ENCODE results near the gene CRISP3.

CRISP3 gene

DNA sequence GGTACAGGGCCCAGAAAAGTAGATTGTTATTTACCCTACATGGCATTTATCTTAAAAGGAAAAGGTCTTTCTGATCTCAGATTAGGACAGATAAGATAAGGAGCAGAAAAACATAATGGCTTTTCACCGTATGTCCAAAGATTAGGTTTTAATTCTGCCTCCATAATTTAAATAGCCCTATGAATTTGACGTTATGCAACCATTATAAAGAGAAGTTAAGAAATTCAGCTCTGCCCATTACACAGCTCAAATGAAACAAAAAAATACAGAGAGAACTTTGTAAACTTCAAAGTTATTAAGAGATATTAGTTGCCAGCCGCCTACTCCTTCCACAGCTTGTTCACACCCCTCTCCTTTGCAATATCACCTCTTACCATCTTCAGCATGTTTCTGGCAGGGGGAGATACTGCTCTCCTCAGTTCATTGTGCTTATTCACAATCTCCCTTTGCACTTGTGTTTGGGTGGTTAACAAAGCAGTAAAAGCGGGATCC lies 8.1 kb downstream of the CRISP3 start:
- no peak for ATAC-seq (ENCODE audit: insufficient read depth, low read depth)
- H3K9ac ChIP-seq (ENCODE audit: low read depth, low read length): no peak overlapping the region

DNA sequence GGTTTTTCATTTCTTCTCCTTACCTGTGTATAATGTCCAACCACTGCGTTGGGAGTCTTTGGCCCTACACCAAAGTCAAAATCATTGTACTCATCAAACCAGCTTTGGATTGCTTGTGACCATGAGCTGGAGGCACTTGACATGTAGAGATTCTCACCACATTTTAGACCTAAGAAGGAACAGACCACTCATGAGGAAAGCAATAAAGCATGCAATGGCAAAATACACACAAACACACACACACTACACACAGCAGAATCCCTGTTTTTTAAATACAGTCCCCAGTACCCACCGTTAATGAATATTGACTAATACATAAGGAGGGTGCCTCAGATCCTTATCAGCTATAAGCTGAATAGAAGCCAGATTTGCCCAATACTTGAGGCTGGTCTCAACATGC lies 10.5 kb downstream of the CRISP3 start:
- ATAC-seq (ENCODE audit: insufficient read depth, low read depth): no peak
- Histone ChIP-seq H3K79me2 (ENCODE audit: insufficient read depth, low read length) (no peaks in the 10 kb centered on the region), H3K9ac (ENCODE audit: low read depth, low read length) (no peak overlapping the region), H3K36me3 (ENCODE audit: insufficient read depth, low read length) (no peaks in the 10 kb centered on the region), H4K20me1 (ENCODE audit: insufficient read depth, low read length) (no peaks in the 10 kb centered on the region), H3K4me1 (ENCODE audit: insufficient read depth, low read length) (no peaks in the 10 kb centered on the region), H3K27me3 (ENCODE audit: insufficient read depth, low read length, poor library complexity) (no peaks in the 10 kb centered on the region), H3K4me2 (ENCODE audit: insufficient read depth, low read length) (no peak overlapping the region), H3K9me3 (ENCODE audit: insufficient read depth, low read length, severe bottlenecking) (no peaks in the 10 kb centered on the region), H2AFZ (ENCODE audit: low read depth, low read length) (no peak overlapping the region), H3K27ac (ENCODE audit: low read length) (no peak overlapping the region), H3K4me3 (ENCODE audit: low read depth in 1 of 2, low read length in 2 of 2) (no peak overlapping the region)
- no peak for DNase-seq
- no peak for TF ChIP-seq EZH2 (IDR thresholded peaks at IDR 0.05; ENCODE audit: borderline replicate concordance, low read depth, low read length, severe bottlenecking)
- TF ChIP-seq, protein P1, sequence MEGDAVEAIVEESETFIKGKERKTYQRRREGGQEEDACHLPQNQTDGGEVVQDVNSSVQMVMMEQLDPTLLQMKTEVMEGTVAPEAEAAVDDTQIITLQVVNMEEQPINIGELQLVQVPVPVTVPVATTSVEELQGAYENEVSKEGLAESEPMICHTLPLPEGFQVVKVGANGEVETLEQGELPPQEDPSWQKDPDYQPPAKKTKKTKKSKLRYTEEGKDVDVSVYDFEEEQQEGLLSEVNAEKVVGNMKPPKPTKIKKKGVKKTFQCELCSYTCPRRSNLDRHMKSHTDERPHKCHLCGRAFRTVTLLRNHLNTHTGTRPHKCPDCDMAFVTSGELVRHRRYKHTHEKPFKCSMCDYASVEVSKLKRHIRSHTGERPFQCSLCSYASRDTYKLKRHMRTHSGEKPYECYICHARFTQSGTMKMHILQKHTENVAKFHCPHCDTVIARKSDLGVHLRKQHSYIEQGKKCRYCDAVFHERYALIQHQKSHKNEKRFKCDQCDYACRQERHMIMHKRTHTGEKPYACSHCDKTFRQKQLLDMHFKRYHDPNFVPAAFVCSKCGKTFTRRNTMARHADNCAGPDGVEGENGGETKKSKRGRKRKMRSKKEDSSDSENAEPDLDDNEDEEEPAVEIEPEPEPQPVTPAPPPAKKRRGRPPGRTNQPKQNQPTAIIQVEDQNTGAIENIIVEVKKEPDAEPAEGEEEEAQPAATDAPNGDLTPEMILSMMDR (IDR thresholded peaks at IDR 0.05; ENCODE audit: borderline replicate concordance, extremely low read depth, low read length, poor library complexity, severe bottlenecking): no peak

More for the DNA sequence above, 8.1 kb downstream of the CRISP3 start:
- H3K27me3 ChIP-seq (ENCODE audit: insufficient read depth, low read length, poor library complexity): no peaks in the 10 kb centered on the region
- H3K36me3 ChIP-seq (ENCODE audit: insufficient read depth, low read length): no peaks in the 10 kb centered on the region
- no peak for DNase-seq
- TF ChIP-seq, protein P1 (IDR thresholded peaks at IDR 0.05; ENCODE audit: borderline replicate concordance, extremely low read depth, low read length, poor library complexity, severe bottlenecking): no peak
- no peak for TF ChIP-seq EZH2 (IDR thresholded peaks at IDR 0.05; ENCODE audit: borderline replicate concordance, low read depth, low read length, severe bottlenecking)
- no peak overlapping the region for H3K4me2 ChIP-seq (ENCODE audit: insufficient read depth, low read length)
- no peaks in the 10 kb centered on the region for H3K9me3 ChIP-seq (ENCODE audit: insufficient read depth, low read length, severe bottlenecking)
- H2AFZ ChIP-seq (ENCODE audit: low read depth, low read length): no peak overlapping the region
- no peaks in the 10 kb centered on the region for H4K20me1 ChIP-seq (ENCODE audit: insufficient read depth, low read length)
- H3K27ac ChIP-seq (ENCODE audit: low read length): no peak overlapping the region
- H3K4me1 ChIP-seq (ENCODE audit: insufficient read depth, low read length): no peaks in the 10 kb centered on the region
- no peaks in the 10 kb centered on the region for H3K79me2 ChIP-seq (ENCODE audit: insufficient read depth, low read length)
- H3K4me3 ChIP-seq (ENCODE audit: low read depth in 1 of 2, low read length in 2 of 2): no peak overlapping the region

DNA sequence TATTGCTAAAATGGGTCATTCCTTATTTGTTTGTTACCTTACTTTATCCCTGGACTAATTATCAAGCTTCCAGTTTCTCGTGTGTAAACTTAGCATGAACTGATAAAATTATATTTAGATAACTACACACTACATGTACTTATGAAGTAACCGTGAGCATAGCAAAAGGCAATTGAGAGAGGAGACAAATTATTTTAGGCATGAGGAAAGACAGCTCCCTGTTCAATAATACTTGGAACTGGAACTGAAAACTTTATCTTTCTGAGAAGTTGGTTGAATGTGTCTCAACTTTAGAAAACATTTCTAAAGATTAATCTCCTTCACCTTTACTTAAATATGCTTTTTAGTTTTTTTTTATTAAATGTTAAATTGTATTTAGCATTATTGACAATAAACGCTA lies 11.4 kb downstream of the CRISP3 start:
- no peaks in the 10 kb centered on the region for H4K20me1 ChIP-seq (ENCODE audit: insufficient read depth, low read length)
- no peak for ATAC-seq (ENCODE audit: insufficient read depth, low read depth)

More for the DNA sequence above, 11.4 kb downstream of the CRISP3 start:
- no peaks in the 10 kb centered on the region for H3K79me2 ChIP-seq (ENCODE audit: insufficient read depth, low read length)
- no peaks in the 10 kb centered on the region for H3K27me3 ChIP-seq (ENCODE audit: insufficient read depth, low read length, poor library complexity)
- H3K4me1 ChIP-seq (ENCODE audit: insufficient read depth, low read length): no peaks in the 10 kb centered on the region
- no peak overlapping the region for H3K27ac ChIP-seq (ENCODE audit: low read length)
- no peak for DNase-seq
- H3K9me3 ChIP-seq (ENCODE audit: insufficient read depth, low read length, severe bottlenecking): no peaks in the 10 kb centered on the region
- H3K9ac ChIP-seq (ENCODE audit: low read depth, low read length): no peak overlapping the region
- no peak for TF ChIP-seq EZH2 (IDR thresholded peaks at IDR 0.05; ENCODE audit: borderline replicate concordance, low read depth, low read length, severe bottlenecking)
- TF ChIP-seq, protein P1 (IDR thresholded peaks at IDR 0.05; ENCODE audit: borderline replicate concordance, extremely low read depth, low read length, poor library complexity, severe bottlenecking): no peak
- no peak overlapping the region for H3K4me2 ChIP-seq (ENCODE audit: insufficient read depth, low read length)
- H3K36me3 ChIP-seq (ENCODE audit: insufficient read depth, low read length): no peaks in the 10 kb centered on the region
- H3K4me3 ChIP-seq (ENCODE audit: low read depth in 1 of 2, low read length in 2 of 2): no peak overlapping the region
- H2AFZ ChIP-seq (ENCODE audit: low read depth, low read length): no peak overlapping the region
